HepG2 (cell line): ENCODE measurements around the gene PCBP2. TPM values are rescaled to one million over a fixed set of nuclear protein-coding genes. Genes with fewer than 3 reads are reported as not detected.

Source experiments
- CENPX ChIP-seq: sonication (generic); formaldehyde crosslinking; IDR thresholded peaks from 2 replicates; pipeline ENCODE4 v1.9.0; 2021; ENCODE audit warnings: mild to moderate bottlenecking, missing genetic modification reagents, moderate library complexity
- CHD2 ChIP-seq: IDR thresholded peaks from 2 replicates; pipeline ENCODE4 v1.6.1; 2011; ENCODE audit warnings: low read depth, low read length, improper control_type of control experiment
- ELF3 ChIP-seq: IDR thresholded peaks from 2 replicates; pipeline ENCODE4 v1.6.1; 2016; ENCODE audit warnings: missing genetic modification reagents, missing compliant biosample characterization
- HOXA3 ChIP-seq: sonication (generic); formaldehyde crosslinking; IDR thresholded peaks from 2 replicates; pipeline ENCODE4 v1.5.0; 2020; ENCODE audit warnings: missing genetic modification reagents
- HOXA9 ChIP-seq: sonication (generic); formaldehyde crosslinking; IDR thresholded peaks from 2 replicates; pipeline ENCODE4 v1.8.1; 2022; ENCODE audit warnings: missing genetic modification reagents, mild to moderate bottlenecking, moderate library complexity, borderline replicate concordance
- KLF16 ChIP-seq, 2 experiments: sonication (generic) in 1 of 2; formaldehyde crosslinking in 1 of 2; IDR thresholded peaks; 2 replicates each; pipeline versions ENCODE4 v1.6.1 to v1.8.0; 2016 to 2023; ENCODE audit warnings: missing genetic modification reagents in 2 of 2, missing compliant biosample characterization in 1 of 2
- MAFF ChIP-seq: IDR thresholded peaks from 2 replicates; pipeline ENCODE4 v1.6.1; 2011; ENCODE audit warnings: low read depth, low read length, improper control_type of control experiment
- NR2F2 ChIP-seq: IDR thresholded peaks from 2 replicates; pipeline ENCODE4 v1.6.1; 2012; ENCODE audit warnings: low read depth, inconsistent platforms, borderline replicate concordance
- SCMH1 ChIP-seq: sonication (generic); formaldehyde crosslinking; IDR thresholded peaks from 2 replicates; pipeline ENCODE4 v1.9.0; 2021; ENCODE audit warnings: missing genetic modification reagents, mild to moderate bottlenecking, borderline replicate concordance
- TGIF2 ChIP-seq: IDR thresholded peaks from 2 replicates; pipeline ENCODE4 v1.6.1; 2016; ENCODE audit warnings: control low read depth, missing compliant biosample characterization
- ZBTB7B ChIP-seq: sonication (generic); formaldehyde crosslinking; IDR thresholded peaks from 2 replicates; pipeline ENCODE4 v1.4.0; 2020; ENCODE audit warnings: missing genetic modification reagents
- ZFP36L2 ChIP-seq: sonication (generic); formaldehyde crosslinking; IDR thresholded peaks from 2 replicates; pipeline ENCODE4 v1.4.0; 2020; ENCODE audit warnings: missing genetic modification reagents
- ZFP41 ChIP-seq: sonication (generic); formaldehyde crosslinking; IDR thresholded peaks from 2 replicates; pipeline ENCODE4 v1.4.0; 2020; ENCODE audit warnings: mild to moderate bottlenecking, missing genetic modification reagents, borderline replicate concordance
- ZNF121 ChIP-seq: sonication (generic); formaldehyde crosslinking; IDR thresholded peaks from 2 replicates; pipeline ENCODE4 v1.5.0; 2020; ENCODE audit warnings: mild to moderate bottlenecking, missing genetic modification reagents
- ZNF296 ChIP-seq: sonication (generic); formaldehyde crosslinking; conservative IDR thresholded peaks from 2 replicates; pipeline ENCODE4 v1.5.0; 2020; ENCODE audit warnings: mild to moderate bottlenecking, missing genetic modification reagents
- polyA plus RNA-seq, 8 experiments: library from polyadenylated mRNA; depleted of rRNA in 3 of 8; stranded (reverse) in 7 of 8; unstranded in 1 of 8; fragments of >200 nt; fragmentation: Illumina TruSeq in 4 of 8; extraction: Trizol in 4 of 8; gene quantifications; 2 replicates each; pipeline versions ENCODE4 v1.2.1 to v1.2.3, GENCODE V29; 2011 to 2016; ENCODE audit warnings: low read depth in 4 of 8, missing spikeins in 1 of 8, mixed read lengths in 1 of 8; ENCODE audit not compliant: insufficient read depth in 1 of 8
- total RNA-seq, 5 experiments: library from RNA; depleted of rRNA; stranded (reverse); fragments of >200 nt; fragmentation: Illumina TruSeq; extraction: Trizol; gene quantifications; 2 replicates each; pipeline ENCODE4 v1.2.3, GENCODE V29; 2016; ENCODE audit warnings: low read depth in 1 of 5
- TF ChIP-seq, protein P1 (sequence below): sonication (generic); formaldehyde crosslinking; IDR thresholded peaks from 2 replicates; pipeline ENCODE4 v1.4.0; 2020; ENCODE audit warnings: mild to moderate bottlenecking, missing genetic modification reagents, borderline replicate concordance
- TF ChIP-seq, protein P2 (sequence below): sonication (generic); formaldehyde crosslinking; IDR thresholded peaks from 2 replicates; pipeline ENCODE4 v1.5.1; 2020; ENCODE audit warnings: missing genetic modification reagents, mild to moderate bottlenecking, borderline replicate concordance
- TF ChIP-seq, protein P3 (sequence below): sonication (generic); formaldehyde crosslinking; conservative IDR thresholded peaks from 2 replicates; pipeline ENCODE4 v1.4.0; 2020; ENCODE audit warnings: missing genetic modification reagents
- TF ChIP-seq, protein P4 (sequence below): sonication (generic); formaldehyde crosslinking; IDR thresholded peaks from 2 replicates; pipeline ENCODE4 v1.4.0; 2020; ENCODE audit warnings: missing genetic modification reagents

The PCBP2 gene
- total and polyA plus RNA-seq, 2 of the 13 experiments (the other 11 are each of a cell fraction or from before 2014, with no cell fraction given): 154 to 345 TPM

DNA sequence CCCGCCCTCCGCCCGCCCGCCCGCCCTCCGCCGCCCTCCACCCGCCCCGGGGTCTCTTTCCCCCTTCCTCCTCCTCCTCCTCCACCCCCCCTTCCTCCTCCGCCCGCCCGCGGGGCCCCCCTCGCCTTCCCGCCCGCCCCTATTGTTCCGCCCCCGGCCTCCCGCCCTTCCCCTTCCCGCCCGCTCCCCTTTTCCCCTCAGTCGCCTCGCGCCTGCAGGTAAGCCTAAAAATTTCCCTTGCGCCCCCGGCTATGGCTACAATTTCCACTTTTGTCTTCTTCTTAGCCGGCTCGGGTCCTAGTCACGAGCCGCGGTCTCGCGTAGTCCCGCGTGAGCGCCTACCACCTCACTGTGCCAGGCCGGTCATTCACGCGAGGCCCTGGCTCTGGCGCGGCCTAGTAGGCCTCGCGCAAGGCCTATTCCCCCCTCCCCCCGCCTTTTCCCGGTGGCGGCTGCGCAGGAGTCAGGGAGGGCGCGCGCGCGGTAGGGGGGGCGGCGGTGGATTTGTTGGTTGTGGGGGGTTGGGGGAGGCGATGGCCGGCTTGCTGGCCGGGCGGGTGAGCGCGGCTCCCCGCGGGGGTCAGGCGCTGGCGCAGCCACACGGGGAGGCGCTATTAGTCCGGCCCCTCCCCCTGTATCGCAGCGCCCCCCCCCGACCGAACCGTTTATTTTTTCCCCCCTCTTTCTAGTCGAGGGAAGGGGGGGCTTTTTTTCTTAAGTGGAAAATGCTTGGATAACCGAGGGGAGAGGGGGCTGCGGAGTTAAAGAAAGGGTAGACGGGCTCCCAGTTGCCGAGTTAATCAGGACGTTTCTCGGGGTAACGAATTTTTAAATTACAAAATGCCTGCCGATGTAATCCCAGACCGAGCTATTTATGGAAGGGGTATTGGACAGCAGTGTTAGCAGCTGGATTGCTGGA, 516 bp downstream of the PCBP2 start (continued):
- TF ChIP-seq, protein P1, sequence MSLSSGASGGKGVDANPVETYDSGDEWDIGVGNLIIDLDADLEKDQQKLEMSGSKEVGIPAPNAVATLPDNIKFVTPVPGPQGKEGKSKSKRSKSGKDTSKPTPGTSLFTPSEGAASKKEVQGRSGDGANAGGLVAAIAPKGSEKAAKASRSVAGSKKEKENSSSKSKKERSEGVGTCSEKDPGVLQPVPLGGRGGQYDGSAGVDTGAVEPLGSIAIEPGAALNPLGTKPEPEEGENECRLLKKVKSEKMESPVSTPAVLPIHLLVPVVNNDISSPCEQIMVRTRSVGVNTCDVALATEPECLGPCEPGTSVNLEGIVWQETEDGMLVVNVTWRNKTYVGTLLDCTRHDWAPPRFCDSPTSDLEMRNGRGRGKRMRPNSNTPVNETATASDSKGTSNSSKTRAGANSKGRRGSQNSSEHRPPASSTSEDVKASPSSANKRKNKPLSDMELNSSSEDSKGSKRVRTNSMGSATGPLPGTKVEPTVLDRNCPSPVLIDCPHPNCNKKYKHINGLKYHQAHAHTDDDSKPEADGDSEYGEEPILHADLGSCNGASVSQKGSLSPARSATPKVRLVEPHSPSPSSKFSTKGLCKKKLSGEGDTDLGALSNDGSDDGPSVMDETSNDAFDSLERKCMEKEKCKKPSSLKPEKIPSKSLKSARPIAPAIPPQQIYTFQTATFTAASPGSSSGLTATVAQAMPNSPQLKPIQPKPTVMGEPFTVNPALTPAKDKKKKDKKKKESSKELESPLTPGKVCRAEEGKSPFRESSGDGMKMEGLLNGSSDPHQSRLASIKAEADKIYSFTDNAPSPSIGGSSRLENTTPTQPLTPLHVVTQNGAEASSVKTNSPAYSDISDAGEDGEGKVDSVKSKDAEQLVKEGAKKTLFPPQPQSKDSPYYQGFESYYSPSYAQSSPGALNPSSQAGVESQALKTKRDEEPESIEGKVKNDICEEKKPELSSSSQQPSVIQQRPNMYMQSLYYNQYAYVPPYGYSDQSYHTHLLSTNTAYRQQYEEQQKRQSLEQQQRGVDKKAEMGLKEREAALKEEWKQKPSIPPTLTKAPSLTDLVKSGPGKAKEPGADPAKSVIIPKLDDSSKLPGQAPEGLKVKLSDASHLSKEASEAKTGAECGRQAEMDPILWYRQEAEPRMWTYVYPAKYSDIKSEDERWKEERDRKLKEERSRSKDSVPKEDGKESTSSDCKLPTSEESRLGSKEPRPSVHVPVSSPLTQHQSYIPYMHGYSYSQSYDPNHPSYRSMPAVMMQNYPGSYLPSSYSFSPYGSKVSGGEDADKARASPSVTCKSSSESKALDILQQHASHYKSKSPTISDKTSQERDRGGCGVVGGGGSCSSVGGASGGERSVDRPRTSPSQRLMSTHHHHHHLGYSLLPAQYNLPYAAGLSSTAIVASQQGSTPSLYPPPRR: no peak
- TF ChIP-seq, protein P2, sequence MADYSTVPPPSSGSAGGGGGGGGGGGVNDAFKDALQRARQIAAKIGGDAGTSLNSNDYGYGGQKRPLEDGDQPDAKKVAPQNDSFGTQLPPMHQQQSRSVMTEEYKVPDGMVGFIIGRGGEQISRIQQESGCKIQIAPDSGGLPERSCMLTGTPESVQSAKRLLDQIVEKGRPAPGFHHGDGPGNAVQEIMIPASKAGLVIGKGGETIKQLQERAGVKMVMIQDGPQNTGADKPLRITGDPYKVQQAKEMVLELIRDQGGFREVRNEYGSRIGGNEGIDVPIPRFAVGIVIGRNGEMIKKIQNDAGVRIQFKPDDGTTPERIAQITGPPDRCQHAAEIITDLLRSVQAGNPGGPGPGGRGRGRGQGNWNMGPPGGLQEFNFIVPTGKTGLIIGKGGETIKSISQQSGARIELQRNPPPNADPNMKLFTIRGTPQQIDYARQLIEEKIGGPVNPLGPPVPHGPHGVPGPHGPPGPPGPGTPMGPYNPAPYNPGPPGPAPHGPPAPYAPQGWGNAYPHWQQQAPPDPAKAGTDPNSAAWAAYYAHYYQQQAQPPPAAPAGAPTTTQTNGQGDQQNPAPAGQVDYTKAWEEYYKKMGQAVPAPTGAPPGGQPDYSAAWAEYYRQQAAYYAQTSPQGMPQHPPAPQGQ (CRISPR knock-in tag): no peak
- no peak for TF ChIP-seq ELF3 (CRISPR knock-in tag)
- TF ChIP-seq HOXA3 (CRISPR knock-in tag): 0 out of 2 replicates have a peak, but pooled peaks have one; percentile 17
- no peak for TF ChIP-seq CENPX
- peak; percentile 8; the same call in 1 of the 2 replicates for TF ChIP-seq NR2F2
- no peak for TF ChIP-seq MAFF
- TF ChIP-seq, protein P3, sequence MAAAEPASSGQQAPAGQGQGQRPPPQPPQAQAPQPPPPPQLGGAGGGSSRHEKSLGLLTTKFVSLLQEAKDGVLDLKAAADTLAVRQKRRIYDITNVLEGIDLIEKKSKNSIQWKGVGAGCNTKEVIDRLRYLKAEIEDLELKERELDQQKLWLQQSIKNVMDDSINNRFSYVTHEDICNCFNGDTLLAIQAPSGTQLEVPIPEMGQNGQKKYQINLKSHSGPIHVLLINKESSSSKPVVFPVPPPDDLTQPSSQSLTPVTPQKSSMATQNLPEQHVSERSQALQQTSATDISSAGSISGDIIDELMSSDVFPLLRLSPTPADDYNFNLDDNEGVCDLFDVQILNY (CRISPR knock-in tag): peak; percentile 57; the same call in 1 of the 2 replicates
- no peak for TF ChIP-seq ZNF121
- TF ChIP-seq ZFP36L2 (CRISPR knock-in tag): no peak
- TF ChIP-seq CHD2: peak; percentile 71
- peak; percentile 26; the same call in 1 of the 2 replicates for TF ChIP-seq HOXA9 (CRISPR knock-in tag)
- TF ChIP-seq ZBTB7B: no peak
- TF ChIP-seq ZFP41 (CRISPR knock-in tag): no peak
- no peak for TF ChIP-seq KLF16 (CRISPR knock-in tag; IDR thresholded peaks at IDR 0.05)
- TF ChIP-seq, protein P4, sequence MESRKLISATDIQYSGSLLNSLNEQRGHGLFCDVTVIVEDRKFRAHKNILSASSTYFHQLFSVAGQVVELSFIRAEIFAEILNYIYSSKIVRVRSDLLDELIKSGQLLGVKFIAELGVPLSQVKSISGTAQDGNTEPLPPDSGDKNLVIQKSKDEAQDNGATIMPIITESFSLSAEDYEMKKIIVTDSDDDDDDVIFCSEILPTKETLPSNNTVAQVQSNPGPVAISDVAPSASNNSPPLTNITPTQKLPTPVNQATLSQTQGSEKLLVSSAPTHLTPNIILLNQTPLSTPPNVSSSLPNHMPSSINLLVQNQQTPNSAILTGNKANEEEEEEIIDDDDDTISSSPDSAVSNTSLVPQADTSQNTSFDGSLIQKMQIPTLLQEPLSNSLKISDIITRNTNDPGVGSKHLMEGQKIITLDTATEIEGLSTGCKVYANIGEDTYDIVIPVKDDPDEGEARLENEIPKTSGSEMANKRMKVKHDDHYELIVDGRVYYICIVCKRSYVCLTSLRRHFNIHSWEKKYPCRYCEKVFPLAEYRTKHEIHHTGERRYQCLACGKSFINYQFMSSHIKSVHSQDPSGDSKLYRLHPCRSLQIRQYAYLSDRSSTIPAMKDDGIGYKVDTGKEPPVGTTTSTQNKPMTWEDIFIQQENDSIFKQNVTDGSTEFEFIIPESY (CRISPR knock-in tag): no peak
- no peak for TF ChIP-seq SCMH1 (CRISPR knock-in tag)
- TF ChIP-seq ZNF296: no peak
- no peak; the same call in 1 of the 2 replicates for TF ChIP-seq TGIF2 (CRISPR knock-in tag)
